Activated CD8-positive, alpha-beta memory T cell treated with anti-CD3 and anti-CD28 coated beads, Interleukin-2, amount 50 U/mL, for 24 hours (primary cell): ENCODE measurements around the gene ARHGAP25.

ENCODE experiments used
- DNase-seq: peaks from one replicate; pipeline ENCODE4 v3.0.0-alpha.2; 2020; ENCODE audit errors: extremely low read depth

The ARHGAP25 gene

GRCh38 chr2:68734688-68735525 lies at the start of gene ARHGAP25:
Gene ARHGAP25, plus strand, starts transcription at chr2:68734811. Its CDS starts 389 bp downstream, at chr2:68735200.
- DNase-seq: no peak

DNA sequence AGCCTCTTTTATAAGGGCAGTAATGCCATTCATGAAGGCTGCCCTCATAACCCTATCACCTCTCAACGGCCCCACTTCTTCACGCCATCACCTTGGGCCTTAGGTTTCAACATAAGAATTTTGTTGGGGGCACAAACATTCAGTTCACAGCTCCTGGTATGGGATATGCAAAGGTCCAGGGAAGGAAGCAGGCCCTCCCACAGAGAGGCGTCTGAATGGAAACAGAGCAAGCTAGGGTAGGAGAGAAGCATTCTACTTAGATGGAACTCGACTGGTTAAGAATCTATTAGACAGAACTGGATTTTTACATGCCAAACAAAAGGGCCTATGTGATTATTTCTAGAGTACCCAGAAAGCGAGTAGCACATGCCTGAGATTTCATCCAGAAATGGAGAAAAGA lies 48.4 kb upstream of the ARHGAP25 start:
- no peak for DNase-seq

- DNase-seq: no peak
These were observed 47.6 kb upstream of the ARHGAP25 start for GRCh38 chr2:68687018-68687417.

DNA sequence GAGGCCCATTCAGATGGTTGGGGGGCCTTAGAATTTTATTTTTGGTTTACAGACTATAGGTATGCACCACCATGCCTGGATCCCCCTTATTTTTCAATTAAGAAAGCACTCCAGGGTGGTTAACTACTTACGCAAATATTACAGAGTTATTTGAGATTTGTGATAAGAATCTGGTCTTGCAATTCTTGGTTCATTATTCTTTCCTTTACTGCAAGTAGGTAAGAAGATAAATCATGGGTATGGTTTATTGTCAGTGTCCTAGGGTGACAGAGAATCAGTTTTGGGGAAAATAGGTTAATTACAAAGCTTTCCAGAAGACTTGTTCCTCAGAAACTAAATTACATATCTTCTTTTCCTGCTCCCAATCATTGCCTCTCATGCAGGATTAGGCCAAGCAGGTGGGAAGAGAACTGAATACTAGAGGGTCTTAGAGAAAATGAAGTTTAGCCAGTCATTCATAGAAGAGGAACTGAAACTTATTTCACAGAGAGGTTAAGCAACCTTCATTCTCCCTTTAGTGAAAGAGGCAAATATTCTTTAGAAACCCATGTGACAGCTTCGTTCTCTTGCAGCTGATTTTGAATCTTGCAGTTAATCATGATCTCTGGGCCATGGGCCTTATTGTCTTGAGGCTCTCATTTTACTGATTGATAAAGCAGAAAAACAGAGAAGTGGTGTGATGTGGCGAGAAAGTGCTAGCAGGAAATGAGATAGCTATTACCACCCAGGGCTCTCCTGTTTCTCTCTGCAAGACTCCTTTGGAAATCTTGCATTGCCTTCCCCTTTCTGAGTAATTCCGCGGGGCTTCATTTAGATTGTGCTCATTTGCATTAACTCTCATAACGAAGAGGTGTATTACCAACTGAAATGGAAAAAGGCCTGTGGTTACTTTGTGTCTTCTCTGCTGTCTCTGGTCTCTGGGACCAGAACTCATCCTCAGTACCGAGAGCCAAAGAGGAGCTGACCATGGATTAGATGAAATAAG lies 44.8 kb upstream of the ARHGAP25 start:
- no peak for DNase-seq

DNA sequence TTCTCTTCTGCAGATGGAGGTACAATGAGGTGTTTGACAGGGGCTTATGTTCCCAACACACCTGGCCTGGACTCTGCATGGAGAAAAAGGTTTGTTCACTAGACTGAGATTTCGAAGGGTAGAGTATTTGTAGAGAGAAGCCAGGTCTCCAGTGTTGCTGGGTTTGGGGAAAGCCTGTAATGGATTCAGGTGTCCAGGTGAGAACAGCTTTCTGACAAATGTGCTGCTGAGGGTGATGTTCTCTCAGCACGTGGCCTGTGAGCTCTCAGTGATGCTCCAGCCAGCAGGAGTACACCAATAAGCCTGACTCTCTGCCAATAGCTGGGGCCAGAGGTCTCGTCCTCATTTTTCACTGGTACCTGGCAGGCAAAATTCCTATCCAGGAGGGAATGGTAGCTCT lies 43.8 kb upstream of the ARHGAP25 start:
- no peak for DNase-seq

DNA sequence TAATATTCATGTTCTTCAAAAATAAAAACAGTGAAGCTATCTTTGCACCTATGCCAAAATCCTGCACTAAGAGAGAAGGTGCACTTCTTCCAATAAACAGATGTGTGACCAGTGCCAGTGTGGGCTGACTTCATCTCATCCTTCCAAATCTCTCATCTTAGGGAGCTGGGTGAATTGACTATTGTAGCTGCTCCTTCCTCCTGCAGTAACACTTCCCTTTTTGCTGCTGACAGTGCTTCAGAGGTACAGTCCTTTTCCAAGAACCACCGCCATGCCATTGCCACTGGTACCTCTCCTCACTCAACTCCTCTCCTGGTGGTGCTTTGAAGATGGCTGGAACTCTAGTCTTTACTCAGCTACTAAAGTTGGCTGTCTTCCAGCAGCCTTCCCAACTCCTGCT lies 42.1 kb upstream of the ARHGAP25 start:
- DNase-seq: no peak

GRCh38 chr2:68693951-68694350 lies 40.7 kb upstream of the ARHGAP25 start:
- no peak for DNase-seq

- no peak for DNase-seq
These were observed 38.6 kb upstream of the ARHGAP25 start for GRCh38 chr2:68695971-68696370.

GRCh38 chr2:68696554-68696953 lies 38.1 kb upstream of the ARHGAP25 start:
- no peak for DNase-seq

DNA sequence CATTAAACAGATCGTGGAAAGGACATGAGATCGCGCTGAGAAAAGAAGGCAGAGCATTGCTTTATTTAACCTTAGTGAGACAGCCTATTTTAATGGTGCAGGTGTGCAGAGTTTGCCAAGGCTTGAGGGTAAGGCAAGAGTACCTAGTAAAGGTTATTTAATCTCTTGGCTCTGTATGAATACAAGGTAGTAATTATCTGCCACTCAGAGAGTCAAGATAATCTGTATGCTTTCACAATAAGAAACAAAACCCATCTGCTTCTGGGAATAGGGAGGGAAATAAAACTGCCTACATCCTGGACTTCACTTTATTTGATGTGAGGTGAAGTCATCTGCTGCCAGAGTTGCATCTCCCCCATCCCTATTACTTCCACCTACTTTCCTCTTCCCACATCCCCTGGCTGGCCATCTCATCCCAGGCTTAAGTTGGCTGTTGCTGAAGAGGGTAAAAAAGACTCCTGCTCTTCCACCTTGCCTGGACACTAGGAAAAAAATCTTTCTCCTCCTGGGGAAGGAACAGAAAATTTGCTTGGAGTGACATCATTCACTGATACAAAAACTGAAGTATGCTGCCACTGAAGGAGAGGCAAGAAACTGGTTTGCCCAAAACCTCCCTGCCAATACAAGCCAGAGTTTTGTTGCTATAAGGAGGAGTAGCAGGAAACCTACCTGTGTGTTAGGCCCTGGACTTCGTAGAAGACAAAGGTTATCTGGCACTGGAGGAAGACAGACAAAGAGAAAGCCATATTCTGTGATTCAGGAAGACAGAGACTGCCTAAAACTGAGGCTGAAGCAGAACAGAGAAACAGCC lies 35.8 kb upstream of the ARHGAP25 start:
- no peak for DNase-seq

- DNase-seq: no peak
These were observed 34.1 kb upstream of the ARHGAP25 start for GRCh38 chr2:68700560-68700959.

- no peak for DNase-seq
These were observed 28.0 kb upstream of the ARHGAP25 start for GRCh38 chr2:68706637-68707036.

GRCh38 chr2:68708629-68709028 lies 26.0 kb upstream of the ARHGAP25 start:
- DNase-seq: no peak

DNA sequence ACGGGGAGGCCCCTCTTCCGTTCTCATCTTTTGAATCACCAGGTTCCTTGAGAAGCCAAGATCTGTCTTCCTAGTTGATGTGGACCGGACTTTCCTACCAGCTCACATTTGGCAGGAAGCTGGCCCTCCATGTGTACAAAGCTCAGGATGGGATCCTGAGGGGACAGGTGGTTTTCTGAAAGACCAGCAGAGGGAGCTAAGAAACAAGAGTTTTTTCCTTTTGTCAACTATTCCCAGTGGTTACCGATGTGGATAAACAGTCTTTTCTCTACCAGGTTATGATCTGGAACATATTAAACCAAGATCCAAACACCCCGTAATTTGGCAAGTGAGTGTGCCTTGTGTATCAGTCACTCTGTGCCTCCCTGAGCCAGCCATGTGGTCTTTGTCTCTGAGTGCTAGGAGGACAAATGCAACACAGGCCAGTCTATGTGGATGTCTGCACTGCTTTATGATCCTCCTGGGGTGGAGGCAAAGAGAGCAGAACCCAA lies 25.1 kb upstream of the ARHGAP25 start:
- no peak for DNase-seq

DNA sequence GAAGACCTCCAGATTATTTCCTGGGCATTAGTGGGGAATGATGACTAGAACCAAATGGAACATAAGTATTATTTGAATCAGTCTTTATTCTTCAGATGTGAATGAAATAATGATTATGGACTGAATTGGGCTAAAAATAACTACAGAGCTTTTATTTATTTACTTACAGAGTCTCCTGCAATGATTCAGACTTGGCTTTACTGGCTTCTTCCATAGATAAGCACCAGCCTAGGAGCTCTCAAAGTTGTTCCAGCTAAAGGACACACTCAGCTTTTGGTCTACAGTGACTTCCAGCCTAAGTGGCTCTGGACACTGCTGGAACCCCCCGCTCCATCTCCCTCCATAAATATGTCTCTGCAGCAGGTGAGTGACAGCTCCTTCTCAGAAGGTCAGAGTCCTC lies 24.3 kb upstream of the ARHGAP25 start:
- DNase-seq: no peak

GRCh38 chr2:68710756-68711155 lies 23.9 kb upstream of the ARHGAP25 start:
- DNase-seq: no peak

GRCh38 chr2:68714866-68715265 lies 19.7 kb upstream of the ARHGAP25 start:
- DNase-seq: no peak

GRCh38 chr2:68715353-68716041 lies 19.1 kb upstream of the ARHGAP25 start:
- no peak for DNase-seq

DNA sequence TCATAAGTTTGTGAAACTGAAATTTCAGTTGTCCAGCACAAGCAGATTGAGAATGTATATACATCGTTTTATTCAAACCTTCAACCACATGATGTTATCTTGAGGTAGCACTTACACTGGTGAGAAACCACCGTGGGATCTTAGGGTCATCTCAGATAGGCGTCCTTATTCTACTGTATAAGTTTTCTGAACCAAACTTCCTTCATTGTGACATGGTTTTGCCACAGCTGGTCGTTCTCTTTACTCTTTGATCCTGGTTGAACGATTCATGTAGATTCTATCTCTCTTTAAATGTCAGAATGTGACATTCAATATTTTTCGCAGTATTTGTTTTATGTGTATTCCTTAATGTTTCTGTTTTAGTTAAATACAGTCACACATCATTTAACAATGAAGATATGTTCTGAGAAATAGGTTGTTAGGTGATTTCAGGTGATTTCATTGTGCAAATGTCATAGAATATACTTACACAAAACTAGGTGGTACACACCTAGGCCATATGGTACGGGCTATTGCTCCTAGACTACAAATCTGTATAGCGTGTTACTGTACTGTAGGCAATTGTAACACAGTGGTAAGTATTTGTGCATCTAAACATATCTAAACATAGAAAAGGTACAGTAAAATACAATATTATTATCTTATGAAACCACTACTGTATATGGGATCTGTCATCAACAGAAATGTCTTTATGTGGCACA lies 17.9 kb upstream of the ARHGAP25 start:
- DNase-seq: no peak

DNA sequence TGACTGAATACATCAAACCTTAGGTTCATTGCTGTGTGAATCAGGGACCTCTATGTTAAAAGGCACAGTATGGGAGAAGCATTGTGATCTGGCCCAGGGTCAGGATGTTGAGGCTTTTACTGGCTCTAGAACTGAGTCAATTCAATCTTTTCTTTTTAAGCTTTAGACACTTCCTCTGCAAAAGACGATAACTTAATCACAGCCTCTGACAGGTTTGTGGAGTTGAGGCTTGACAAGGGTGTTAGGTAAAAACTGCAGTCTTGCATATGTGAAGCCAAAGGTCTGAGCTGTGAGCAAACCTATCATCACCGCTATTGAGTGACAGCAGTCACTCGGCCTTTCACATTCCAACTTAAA lies 17.3 kb upstream of the ARHGAP25 start:
- DNase-seq: no peak
